Panc1 (cell line): Measurements from ENCODE around the gene SUGCT. TPM values are rescaled to one million over a fixed set of nuclear protein-coding genes. Genes with fewer than 3 reads are reported as not detected.

Experiments
- ATAC-seq: fragments of 200-7000 bp; cut with Tn5 transposase; 2 replicates; pipeline ENCODE4 v1.9.1; 2020; ENCODE audit warnings: mild to moderate bottlenecking, moderate library complexity
- BruUV-seq: library from RNA; stranded (reverse); fragments of 400-500 nt; replicated peaks from 2 replicates; lab custom pipeline; 2021; lab: Mats Ljungman, UMichigan
- CTCF ChIA-PET: fragments of 300-600 bp; sonication (Branson Sonifier 250); formaldehyde crosslinking; loops from one replicate; lab custom pipeline; 2022; ENCODE audit warnings: antibody characterized with exemption; lab: Charles Lee
- POLR2A ChIA-PET: fragments of 300-600 bp; sonication (Branson Sonifier 250); formaldehyde crosslinking; loops from one replicate; lab custom pipeline; 2022; ENCODE audit warnings: antibody characterized with exemption; lab: Charles Lee
- DNase-seq: peaks from one replicate; pipeline ENCODE4 v3.0.0-alpha.2; 2010; ENCODE audit warnings: low read depth, low spot score
- H3K27ac ChIP-seq: 2 replicates; pipeline ENCODE4 v1.5.1; 2011; ENCODE audit warnings: mild to moderate bottlenecking, low read length, inconsistent platforms
- H3K27me3 ChIP-seq: fragments of 200-500 bp; sonication (Bioruptor generic); 2 replicates; pipeline ENCODE4 v1.6.0; 2014; ENCODE audit warnings: low read length, inconsistent platforms; ENCODE audit not compliant: control insufficient read depth, insufficient read depth
- H3K36me3 ChIP-seq: fragments of 200-500 bp; sonication (Bioruptor generic); 2 replicates; pipeline ENCODE4 v1.5.1; 2014; ENCODE audit warnings: inconsistent platforms, mild to moderate bottlenecking, low read length, moderate library complexity; ENCODE audit not compliant: control insufficient read depth, insufficient read depth
- H3K4me1 ChIP-seq: 2 replicates; pipeline ENCODE4 v1.5.1; 2011; ENCODE audit warnings: inconsistent platforms, mild to moderate bottlenecking, low read length, moderate library complexity; ENCODE audit not compliant: control insufficient read depth, insufficient read depth
- H3K4me3 ChIP-seq, 2 experiments: 2 replicates each; pipeline ENCODE4 v1.5.1; 2011 to 2012; ENCODE audit warnings: low read depth in 2 of 2, low read length in 2 of 2, mild to moderate bottlenecking in 2 of 2, inconsistent platforms in 1 of 2, moderate library complexity in 1 of 2
- H3K9me3 ChIP-seq: fragments of 200-500 bp; sonication (Bioruptor generic); 2 replicates; pipeline ENCODE4 v1.5.1; 2014; ENCODE audit warnings: low read depth, mild to moderate bottlenecking, inconsistent platforms, low read length, moderate library complexity; ENCODE audit not compliant: control insufficient read depth, insufficient read depth
- CTCF ChIP-seq: fragments of 450-650 bp; IDR thresholded peaks from 2 replicates; pipeline ENCODE4 v1.5.1; 2017; ENCODE audit warnings: mild to moderate bottlenecking
- POLR2AphosphoS5 ChIP-seq: IDR thresholded peaks from 2 replicates; pipeline ENCODE4 v1.6.1; 2012; ENCODE audit warnings: mild to moderate bottlenecking, low read depth, low read length, moderate library complexity
- REST ChIP-seq, 2 experiments: IDR thresholded peaks; 2 replicates each; pipeline ENCODE4 v1.6.1; 2011 to 2012; ENCODE audit warnings: low read depth in 2 of 2, control low read depth in 1 of 2, low read length in 1 of 2, mild to moderate bottlenecking in 1 of 2, moderate library complexity in 1 of 2; ENCODE audit not compliant: insufficient read depth in 1 of 2
- SIN3A ChIP-seq: IDR thresholded peaks from 2 replicates; pipeline ENCODE4 v1.6.1; 2012; ENCODE audit warnings: low read depth, mild to moderate bottlenecking, low read length, moderate library complexity, borderline replicate concordance; ENCODE audit not compliant: insufficient read depth
- TCF7L2 ChIP-seq: IDR thresholded peaks from 2 replicates; pipeline ENCODE4 v1.6.1; 2011; ENCODE audit warnings: mild to moderate bottlenecking, low read depth, low read length, inconsistent platforms
- in situ Hi-C: cut with HindIII; loops from 2 replicates; pipeline ENCODE4 v1.10.0; 2016; ENCODE audit warnings: low sequenced_read_pairs, low pct_unique_long_range_greater_than_20kb
- intact Hi-C: fragments of 100-400 bp; cut with micrococcal nuclease; formaldehyde crosslinking; loops from one replicate; pipeline ENCODE4 v1.10.0; 2022; ENCODE audit not compliant: unreplicated experiment
- total RNA-seq: library from RNA; stranded (reverse); gene quantifications from one replicate; pipeline ENCODE4 v1.2.1, GENCODE V29; 2021; ENCODE audit not compliant: unreplicated experiment

SUGCT gene
- total RNA-seq, 1 experiment from 2014 or later = 3.1 TPM

GRCh38 chr7:40303996-40304395, 169.2 kb downstream of the SUGCT start:
- Histone ChIP-seq H3K27ac (no peak overlapping the region), H3K36me3 (no peaks in the 10 kb centered on the region), H3K4me1 (no peaks in the 10 kb centered on the region), H3K4me3 (no peak overlapping the region), H3K9me3 (no peaks in the 10 kb centered on the region), H3K27me3 (no peaks in the 10 kb centered on the region)
- in situ Hi-C loops = no loop called here
- POLR2A ChIA-PET = no interaction called here
- no peak for ATAC-seq
- intact Hi-C loops = no loop called here
- CTCF ChIA-PET = no interaction called here
- no peak for DNase-seq
- no TSS peak for BruUV-seq
- TF ChIP-seq SIN3A (no peak), CTCF (no peak), POLR2AphosphoS5 (no peak), TCF7L2 (no peak), REST (IDR thresholded peaks at IDR 0.05; ENCODE audit: insufficient read depth in 1 of 2, low read depth in 2 of 2, low read length in 1 of 2) (no peak)

DNA sequence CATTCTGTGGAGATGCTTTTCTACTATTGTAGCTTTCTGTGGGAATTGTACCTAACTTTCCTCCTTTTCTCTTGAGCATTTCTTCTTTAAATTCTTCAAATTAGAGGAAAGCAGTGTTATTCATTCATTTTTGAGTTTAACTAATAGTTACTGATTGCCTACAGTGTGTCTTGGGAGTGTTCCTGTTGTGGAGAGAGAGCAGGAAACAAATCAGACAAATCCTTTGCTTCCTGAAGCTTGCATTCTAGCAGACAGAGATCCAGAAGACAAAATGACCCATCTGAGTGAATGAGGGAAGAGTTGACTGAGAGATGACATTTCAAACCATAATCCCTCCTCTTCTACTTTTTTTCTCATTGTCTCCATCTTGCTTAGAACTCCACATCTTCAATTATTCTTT, 170.4 kb downstream of the SUGCT start:
- ChIA-PET CTCF (no interaction called here), POLR2A (no interaction called here)
- Histone ChIP-seq H3K27me3 (no peaks in the 10 kb centered on the region), H3K4me1 (no peaks in the 10 kb centered on the region), H3K9me3 (no peaks in the 10 kb centered on the region), H3K27ac (no peak overlapping the region), H3K4me3 (no peak overlapping the region), H3K36me3 (no peaks in the 10 kb centered on the region)
- ATAC-seq (no peak), DNase-seq (no peak)
- in situ Hi-C loops = no loop called here
- intact Hi-C loops = no loop called here
- BruUV-seq = no TSS peak
- TF ChIP-seq TCF7L2 (no peak), CTCF (no peak), POLR2AphosphoS5 (no peak), REST (IDR thresholded peaks at IDR 0.05; ENCODE audit: insufficient read depth in 1 of 2, low read depth in 2 of 2, low read length in 1 of 2) (no peak)
